G401.6 (cell line): ENCODE measurements around the gene CANX.

ENCODE experiments used
- FAIRE-seq: peaks from 2 replicates; lab custom pipeline; 2012; peaks lifted over from hg19 to GRCh38; lab: Jason Lieb, UNC

Gene CANX

DNA sequence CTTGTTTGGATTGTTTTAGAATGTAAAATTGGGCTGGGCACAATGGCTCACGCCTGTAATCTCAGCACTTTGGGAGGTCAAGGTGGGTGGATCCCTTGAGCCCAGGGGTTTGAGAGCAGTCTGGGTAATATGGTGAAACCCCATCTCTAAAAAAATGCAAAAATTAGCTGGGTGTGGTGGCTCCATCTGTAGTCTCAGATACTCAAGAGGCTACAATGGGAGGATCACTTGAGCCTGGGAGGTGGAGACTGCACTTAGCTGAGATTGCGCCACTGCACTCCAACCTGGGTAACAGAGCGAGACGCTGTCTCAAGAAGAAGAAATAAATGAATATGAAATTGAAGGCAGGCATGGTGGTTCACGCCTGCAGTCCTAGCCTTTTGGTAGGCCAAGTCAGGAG, 55.2 kb downstream of the CANX start:
- no peak for FAIRE-seq

DNA sequence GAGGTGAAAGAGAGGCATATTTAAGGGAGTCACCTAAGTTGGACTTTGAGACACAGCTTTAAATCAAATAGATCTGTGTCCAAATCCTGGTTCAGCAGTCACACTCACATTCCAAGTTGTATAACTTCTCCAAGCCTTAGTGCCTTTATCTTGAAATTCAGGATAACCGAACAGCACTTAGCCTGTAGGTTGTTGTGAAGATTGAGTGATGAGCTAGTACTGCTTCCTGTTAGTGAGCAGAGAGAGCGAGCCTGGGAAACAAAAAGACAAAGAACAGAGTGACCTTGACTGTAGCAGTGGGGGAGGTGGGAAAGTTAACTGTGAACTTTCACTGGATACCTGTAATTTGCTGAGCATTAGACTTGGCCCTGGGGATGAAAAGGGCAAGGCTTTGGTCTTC, 56.3 kb downstream of the CANX start:
- FAIRE-seq, result no peak

DNA sequence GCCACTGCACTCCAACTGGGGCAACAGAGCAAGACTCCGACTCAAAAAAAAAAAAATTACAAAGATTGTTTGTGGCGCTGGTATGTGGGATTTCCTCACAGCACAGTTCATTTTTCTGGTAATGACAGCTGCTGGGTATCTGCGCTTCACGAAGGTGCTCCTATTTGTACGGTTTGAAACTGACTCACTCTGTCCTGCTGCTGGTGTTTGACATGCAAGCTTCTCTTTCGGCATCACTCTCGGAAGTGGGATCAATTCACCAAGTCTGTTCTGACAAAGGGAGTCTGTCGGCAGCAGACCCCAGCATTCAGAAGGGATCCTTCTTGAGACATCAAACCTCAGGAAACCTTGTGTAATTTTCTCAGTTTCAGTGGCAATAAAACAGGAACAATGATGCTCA, 60.2 kb downstream of the CANX start:
- no peak for FAIRE-seq

DNA sequence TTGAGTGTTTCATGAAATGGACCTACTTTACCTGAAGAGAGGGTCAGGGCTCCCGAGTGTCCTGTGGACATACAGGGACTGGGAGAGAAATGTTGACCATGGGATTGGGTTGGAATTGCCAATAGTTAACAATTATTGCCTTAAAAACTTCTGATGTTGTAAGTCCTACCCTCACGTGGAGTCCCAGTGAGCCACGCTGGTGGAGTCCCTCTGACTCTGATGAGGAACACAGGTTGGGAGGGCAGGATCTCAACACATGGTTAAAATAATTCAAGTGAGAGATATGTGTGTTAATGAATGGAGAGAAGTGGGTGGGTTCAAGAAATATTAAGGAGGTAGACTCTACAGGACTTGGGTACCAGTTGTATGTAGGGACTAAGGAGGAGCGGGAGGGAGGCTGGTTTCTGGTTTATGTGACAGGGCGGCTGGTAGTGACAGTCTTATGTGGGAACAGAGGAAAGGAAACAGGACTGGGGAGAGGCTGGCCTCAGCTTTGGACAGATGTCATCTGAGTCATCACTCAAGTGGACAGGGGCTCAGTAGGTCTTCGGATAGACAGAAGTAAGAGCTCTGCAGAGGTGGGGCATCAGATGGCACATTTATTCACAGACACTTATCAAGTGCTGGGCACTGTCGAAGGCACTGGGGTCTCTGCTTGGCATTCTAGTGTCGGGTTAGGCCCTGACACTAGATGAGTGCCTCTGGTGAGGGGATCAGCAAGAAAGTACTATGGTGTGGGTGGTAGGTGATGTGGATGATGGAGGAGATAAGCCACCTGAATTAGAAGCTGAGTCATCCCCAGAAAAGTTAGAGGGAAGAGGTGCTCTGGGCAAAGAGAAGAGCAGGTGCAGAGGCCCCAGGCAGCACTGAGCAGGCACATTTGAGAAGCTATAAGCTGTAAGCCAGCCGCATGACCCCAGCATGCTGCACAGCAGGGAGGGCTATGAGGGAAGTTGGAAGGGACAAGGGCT, 61.1 kb downstream of the CANX start:
- FAIRE-seq, result no peak

DNA sequence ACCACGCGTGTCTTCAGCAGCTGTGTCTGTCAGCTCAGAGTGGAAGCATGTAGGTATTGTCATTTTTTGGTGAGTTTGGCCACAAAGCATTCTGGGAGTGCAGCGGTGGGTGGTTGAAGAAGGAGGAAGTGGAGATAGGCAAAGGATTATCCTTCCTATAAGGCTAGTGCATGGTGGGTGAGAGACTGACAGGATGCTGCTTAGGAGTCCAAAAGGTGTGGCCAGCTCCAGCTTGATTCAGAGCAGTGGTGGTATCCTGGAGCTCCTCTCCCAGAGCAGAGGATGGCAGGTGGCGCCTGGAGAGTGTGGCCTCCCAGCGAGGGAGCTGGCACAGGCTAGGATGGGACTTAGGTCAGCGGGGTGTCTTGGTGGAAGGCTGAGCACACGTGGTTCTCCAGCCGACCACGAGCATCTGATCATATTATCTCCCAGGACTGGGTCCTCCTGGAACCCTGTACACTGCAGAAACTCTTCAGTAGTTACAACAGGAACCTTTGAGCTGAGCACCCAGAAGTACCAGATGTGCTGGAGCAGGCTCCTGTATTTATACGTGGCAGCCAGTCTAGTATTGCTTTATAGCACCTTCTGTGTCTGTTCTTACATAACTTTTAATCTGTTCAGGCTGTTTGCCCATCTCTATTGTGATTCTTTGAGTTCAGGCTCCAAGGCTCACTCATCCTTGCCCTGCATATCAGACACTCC, 63.5 kb downstream of the CANX start:
- FAIRE-seq, result no peak

DNA sequence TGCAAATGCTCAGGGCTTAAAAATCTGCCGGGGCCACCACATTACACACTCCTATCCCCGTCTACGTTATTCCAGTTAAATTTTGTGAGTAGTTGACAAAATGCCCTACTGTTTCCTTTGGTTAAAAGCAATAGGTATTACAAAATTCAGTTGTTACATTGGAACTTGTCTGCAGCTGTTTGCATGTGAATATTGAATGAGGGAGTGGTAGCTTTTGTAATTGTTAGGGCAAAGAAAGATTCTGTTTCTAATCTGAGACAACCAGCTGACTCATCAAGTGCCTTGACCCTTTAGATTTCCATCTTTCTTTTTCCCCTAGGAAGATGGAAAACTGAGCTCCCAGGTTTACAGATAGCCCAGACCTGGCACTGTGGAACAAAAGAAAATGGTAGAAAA, 64.0 kb downstream of the CANX start:
- FAIRE-seq, result no peak

DNA sequence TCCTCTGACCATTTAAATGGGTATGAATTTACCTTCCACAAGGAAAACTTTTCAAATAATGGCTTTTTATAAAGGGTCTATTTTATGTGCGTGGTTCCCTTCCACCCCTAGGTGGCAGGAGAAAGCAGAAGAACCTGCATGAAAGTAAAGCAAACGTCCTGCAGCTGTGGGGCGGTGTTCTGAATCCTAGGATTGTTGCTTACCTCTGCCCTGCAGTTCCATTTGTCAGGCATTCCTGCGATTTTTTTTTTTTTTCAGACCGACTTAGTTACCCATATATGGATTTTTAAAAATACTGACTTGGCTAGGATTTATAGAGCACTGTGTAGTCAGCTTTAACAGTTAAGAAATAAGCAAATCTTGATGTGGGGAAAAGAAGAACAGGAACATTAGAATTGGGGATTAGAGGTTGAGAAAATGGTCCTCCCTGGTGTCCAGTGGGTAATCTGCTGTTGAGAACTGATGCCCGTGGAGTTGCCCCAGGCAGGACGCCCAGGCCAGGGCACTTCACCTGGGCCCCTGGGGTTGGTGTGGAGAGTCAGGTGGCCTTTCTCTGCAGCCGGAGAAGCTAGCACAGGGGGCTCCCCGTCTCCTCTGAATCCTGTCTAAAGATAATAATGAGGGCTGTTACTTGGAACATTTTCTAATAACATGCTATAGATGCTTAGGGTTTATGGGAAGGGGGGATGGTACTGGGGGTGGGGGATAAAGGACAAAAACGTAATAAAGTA, 64.6 kb downstream of the CANX start:
- peak; percentile 92 for FAIRE-seq

DNA sequence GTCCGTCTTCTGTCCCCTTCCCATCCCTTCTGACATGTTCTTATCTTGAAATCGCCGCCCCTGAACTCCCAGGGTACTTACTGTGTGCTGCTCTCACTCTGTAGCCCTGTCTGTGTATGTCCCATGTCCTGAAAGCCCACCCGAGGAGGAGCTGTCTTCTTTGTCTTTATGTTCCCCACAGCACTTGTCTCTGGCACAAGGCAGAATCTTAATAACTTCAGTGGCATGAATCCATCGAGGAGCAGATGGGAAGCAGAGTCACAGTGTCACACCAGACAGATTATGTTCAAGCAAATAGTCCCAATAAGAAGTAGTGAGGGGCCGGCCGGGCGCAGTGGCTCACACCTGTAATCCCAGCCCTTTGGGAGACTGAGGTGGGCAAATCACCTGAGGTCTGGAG, 65.3 kb downstream of the CANX start:
- no peak for FAIRE-seq

DNA sequence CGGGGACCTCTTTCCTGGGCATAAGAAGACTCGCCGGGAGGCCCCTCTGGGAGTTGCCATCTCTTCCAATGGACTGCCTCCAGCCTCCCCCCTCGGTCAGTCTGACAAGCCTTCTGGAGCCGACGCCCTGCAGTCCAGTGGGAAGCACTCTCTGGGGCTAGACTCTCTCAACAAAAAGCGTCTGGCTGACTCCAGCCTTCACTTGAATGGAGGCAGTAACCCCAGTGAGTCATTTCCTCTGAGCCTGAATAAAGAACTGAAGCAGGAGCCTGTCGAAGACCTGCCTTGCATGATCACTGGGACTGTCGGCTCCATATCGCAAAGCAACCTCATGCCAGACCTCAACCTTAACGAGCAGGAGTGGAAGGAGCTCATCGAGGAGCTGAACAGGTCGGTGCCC, 66.6 kb downstream of the CANX start:
- no peak for FAIRE-seq

DNA sequence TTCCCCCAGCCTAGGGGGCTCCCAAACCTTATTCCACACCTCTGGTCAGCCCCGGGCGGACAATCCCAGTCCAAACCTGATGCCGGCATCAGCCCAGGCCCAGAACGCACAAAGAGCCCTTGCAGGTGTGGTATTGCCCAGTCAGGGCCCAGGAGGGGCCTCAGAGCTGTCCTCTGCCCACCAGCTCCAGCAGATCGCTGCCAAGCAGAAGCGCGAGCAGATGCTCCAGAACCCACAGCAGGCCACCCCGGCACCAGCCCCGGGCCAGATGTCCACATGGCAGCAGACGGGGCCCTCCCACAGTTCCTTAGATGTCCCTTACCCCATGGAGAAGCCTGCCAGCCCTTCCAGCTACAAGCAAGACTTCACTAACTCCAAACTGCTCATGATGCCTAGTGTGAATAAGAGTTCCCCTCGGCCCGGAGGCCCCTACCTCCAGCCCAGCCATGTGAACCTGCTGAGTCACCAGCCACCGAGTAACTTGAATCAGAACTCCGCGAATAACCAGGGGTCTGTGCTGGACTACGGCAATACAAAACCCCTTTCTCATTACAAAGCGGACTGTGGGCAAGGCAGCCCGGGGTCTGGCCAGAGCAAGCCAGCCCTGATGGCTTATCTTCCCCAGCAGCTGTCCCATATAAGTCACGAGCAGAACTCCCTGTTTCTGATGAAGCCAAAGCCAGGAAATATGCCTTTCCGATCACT, 67.4 kb downstream of the CANX start:
- FAIRE-seq, result no peak

DNA sequence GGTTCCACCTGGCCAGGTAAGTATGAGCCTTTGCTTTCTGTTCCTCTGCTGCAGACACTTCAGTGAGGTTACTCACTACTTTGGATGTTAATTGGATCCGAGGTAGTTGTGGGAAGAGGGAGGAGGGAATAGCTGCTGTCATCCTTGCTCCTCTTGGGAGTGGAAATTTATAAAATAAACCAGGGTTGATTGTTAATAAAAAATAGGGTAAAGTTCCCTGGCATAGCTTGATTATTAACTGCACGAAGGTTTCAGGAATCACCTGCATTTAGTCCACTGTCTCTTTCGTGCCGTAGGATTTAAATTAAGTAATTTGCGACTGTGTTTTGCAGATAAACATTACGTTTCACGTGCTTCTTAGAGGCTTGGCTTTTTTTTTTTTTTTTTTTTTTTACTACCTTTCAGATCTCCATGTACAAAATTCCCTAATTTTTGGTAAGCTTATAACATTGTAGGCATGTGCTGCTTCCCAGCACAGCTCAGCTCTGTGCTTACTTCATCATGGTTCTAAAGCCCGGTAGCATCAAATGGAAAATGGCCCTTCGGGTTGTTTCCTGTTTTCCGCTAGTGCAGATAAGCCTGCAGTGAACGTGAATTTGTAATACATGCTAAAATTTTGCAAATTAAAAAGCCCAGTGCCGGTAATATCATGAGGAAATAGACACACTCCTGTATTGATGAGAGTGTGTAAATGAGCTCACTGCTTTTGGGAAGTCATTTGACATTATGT, 68.1 kb downstream of the CANX start:
- FAIRE-seq, result no peak

DNA sequence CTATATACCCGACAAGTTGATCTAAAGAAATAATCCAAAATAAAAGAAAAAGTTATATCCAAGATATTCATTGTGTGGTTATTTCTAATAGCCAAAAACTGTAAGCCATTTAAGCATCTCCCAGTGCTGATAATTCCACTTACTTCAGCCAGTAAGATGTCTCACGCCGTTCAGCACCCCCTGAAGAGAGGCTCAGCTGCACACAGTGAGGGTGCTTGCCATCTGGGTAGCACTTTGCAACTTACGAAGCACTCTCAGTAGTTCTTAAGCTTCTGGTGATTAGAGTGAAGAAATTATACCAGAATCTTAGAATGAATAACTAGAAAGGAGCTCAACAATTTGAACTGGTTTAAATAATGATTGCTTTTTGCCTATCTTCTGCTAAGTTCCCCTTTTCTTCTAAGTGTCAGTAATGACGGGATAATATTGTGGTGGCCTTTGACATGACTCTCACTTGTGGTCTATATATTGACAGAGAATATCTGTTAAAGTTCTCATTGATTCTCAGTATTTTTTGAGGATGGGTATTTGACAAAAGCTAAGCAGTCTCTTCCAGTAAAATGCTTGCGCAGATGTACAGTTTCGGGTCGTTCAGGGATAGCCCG, 68.8 kb downstream of the CANX start:
- no peak for FAIRE-seq

DNA sequence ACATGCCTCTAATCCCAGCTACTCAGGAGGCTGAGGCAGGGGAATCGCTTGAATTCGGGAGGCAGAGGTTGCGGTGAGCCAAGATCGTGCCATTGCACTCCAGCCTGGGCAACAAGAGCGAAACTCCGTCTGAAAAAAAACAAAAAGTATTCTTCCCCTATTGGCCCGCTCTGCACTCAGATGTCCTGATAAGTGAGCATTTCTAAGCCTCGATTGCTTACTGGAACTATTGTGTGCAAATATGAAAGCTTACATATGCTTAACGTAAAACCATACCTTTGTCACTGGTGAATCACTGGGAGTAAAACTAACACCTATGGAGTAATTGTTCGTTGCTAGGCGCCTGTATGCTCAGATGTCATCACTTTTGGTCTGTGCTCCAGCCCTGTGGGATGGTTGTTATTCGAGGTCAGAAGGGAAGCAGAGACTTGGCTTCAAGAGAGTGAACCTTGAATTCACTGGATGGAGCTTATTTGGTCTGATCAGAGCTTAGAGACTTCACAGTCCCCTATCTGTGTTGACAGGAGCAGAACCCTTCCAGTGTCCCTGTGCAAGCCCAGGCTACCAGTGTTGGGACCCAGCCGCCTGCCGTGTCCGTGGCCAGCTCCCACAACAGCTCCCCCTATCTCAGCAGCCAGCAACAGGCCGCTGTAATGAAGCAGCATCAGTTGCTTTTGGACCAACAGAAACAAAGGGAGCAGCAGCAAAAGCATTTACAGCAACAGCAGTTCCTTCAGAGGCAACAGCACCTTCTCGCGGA, 69.7 kb downstream of the CANX start:
- FAIRE-seq, result no peak

DNA sequence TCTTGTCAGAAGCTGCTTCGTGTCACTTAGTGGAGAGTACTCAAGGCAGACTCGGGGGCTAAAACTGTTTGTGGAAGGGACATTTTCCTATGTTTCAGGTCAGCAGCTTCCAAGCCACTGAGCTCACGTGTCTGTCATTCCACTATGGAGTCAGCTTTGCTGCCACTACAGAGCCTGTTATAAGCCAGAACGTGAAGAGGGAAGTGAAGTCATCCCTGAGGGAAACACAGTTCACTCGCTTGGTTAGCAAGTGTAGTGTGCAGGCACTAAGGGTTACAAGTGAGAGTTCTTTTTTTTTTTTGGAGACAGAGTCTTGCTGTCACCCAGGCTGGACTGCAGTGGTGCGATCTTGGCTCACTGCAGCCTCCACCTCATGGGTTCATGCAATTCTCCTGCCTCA, 70.5 kb downstream of the CANX start:
- FAIRE-seq, result no peak

DNA sequence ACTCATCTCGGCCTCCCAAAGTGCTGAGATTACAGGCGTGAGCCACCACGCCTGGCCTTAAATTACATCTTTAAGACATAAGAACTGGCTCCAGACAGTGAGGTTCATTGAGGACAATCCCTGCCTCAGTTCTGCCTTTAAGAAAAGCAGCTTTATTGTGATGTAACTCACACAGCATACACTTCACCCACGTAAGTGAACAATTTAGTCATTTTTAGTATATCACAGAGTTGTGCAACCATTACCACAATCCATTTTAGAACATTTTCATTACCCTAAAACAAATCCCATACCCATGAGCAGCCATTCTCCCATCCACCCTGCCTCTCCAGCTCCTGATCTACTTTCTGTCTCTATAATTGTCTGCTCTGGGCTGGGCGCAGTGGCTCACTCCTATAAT, 71.0 kb downstream of the CANX start:
- FAIRE-seq, result no peak

DNA sequence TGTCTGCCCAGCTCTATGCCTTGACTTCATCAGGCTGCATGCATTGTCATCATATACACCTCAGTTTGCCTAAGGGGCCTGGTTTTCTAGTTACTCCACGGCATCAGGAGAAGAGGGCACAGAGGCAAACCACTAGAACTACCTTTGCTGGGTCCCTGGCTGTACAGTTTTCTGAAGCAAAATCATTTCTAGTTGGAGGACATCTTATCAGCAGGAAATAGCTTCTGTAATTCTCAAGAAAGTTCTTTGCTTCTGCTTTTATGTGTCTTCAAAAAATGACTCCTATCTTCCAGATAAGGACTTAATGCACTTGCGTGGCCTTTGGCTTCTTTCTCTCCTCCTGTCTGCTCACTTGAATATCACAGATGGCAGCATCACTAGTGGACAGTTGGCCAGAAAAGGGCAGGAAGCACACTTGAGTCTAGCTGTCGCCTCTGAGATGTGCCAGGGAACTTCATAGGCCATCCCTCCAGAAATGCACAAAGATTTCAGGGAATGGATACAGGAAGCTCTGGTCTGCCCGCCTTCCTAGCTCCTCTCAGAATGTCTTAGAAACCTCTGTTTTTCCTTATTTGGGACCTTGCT, 72.6 kb downstream of the CANX start:
- no peak for FAIRE-seq

DNA sequence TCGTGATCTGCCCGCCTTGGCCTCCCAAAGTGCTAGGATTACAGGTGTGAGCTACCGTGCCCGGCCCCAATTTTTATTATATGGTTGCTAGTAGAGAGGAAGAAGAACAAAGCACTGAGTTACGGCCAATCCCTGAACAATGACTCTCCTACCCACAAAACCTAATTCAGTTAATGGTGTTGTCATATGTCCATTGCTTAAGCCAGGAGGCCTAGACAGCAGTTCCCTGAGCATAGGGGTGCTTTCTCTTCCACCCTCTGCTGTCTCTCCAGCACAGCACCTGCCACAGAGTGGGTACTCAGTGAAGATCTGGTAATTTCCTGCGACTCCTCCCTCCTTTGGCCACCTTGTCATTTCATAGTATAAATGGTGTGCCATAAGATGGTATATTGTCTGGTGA, 73.6 kb downstream of the CANX start:
- FAIRE-seq, result no peak

DNA sequence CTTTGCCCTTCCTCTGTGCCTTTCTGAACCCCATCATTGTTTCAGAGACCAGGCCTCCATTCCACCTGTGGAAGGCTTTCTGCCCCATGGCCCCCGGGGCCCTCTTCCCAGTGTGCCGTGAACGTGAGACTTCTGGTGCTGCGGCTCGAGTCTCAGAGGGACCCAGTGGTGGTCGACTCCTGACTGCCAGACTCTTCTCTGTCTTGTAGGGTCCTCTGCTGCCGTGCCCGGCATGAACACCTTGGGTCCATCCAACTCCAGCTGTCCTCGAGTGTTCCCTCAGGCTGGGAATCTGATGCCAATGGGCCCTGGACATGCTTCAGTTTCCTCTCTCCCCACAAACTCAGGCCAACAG, 74.9 kb downstream of the CANX start:
- FAIRE-seq, result no peak

DNA sequence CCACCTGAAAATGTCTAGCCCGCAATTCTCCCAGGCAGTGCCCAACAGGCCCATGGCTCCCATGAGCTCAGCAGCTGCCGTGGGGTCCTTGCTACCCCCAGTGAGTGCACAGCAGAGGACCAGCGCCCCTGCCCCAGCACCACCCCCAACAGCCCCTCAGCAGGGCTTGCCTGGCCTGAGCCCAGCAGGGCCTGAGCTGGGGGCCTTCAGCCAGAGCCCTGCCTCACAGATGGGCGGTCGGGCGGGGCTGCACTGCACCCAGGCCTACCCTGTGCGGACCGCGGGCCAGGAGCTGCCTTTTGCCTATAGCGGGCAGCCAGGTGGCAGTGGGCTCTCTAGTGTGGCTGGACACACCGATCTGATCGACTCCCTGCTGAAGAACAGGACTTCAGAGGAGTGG, 75.7 kb downstream of the CANX start:
- FAIRE-seq, result no peak

DNA sequence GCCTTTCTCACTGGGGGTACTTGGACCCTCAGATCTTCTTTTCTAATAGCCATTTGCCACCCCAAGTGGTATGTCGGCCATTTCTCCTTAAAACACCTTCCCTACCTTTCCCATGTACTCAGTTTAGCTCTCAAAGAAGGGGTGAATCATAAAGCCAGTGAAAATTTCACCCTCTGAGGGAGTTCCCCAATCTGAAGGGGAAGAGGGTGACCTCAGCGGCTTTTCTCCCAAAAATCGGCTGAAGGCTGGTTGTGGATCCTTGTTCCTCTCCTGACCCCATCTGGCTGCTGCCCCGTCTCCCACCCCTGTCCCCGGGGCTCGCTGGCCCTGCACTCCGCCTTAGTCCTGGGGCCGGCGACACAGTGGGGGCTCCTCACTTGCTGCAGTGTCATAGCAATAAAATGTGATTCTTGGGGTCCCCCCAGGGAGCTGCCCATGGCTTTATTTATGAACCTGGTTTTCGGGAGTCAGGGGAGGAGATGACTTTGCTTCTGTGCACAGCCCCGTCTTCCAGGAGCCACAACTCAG, 77.7 kb downstream of the CANX start:
- FAIRE-seq, result no peak
